RCC 7860 (cell line): ENCODE results near the gene MAGIX.

Experiments
- DNase-seq: peaks from one replicate; pipeline ENCODE4 v3.0.0-alpha.2; 2015; ENCODE audit warnings: low spot score
- FAIRE-seq: peaks from 2 replicates; lab custom pipeline; 2012; peaks lifted over from hg19 to GRCh38; lab: Jason Lieb, UNC

The MAGIX gene

GRCh38 chrX:49179358-49179757 lies 16.8 kb downstream of the MAGIX start:
- no peak for DNase-seq
- FAIRE-seq: no peak

GRCh38 chrX:49183701-49184281 lies 21.2 kb downstream of the MAGIX start:
- no peak for DNase-seq
- no peak for FAIRE-seq

GRCh38 chrX:49184294-49185281 lies 22.0 kb downstream of the MAGIX start:
- FAIRE-seq (peak; percentile 92), DNase-seq (peak; percentile 88)

GRCh38 chrX:49186125-49187027 lies 23.8 kb downstream of the MAGIX start, which contains the start of gene PRICKLE3:
PRICKLE3 (minus strand) TSS chrX:49186373; CDS start chrX:49186297, 76 bp downstream.
- peak; percentile 56 for DNase-seq
- FAIRE-seq: no peak

GRCh38 chrX:49187028-49187394 lies 24.5 kb downstream of the MAGIX start:
- DNase-seq (no peak), FAIRE-seq (no peak)

- no peak for DNase-seq
- FAIRE-seq: no peak
Observed at GRCh38 chrX:49187526-49187925, 25.0 kb downstream of the MAGIX start.

GRCh38 chrX:49188468-49189076 lies 26.0 kb downstream of the MAGIX start:
- FAIRE-seq: no peak
- DNase-seq: no peak

GRCh38 chrX:49189606-49190005 lies 27.0 kb downstream of the MAGIX start:
- FAIRE-seq (no peak), DNase-seq (no peak)

GRCh38 chrX:49190821-49191573 lies 28.4 kb downstream of the MAGIX start:
- DNase-seq (peak; percentile 99), FAIRE-seq (peak; percentile 99)

GRCh38 chrX:49191574-49192011 lies 29.0 kb downstream of the MAGIX start:
- no peak for DNase-seq

GRCh38 chrX:49192722-49193328 lies 30.3 kb downstream of the MAGIX start:
- FAIRE-seq: peak; percentile 11
- no peak for DNase-seq

More at GRCh38 chrX:49191574-49192011, 29.0 kb downstream of the MAGIX start:
- FAIRE-seq: no peak

GRCh38 chrX:49193542-49193964 lies 31.0 kb downstream of the MAGIX start:
- DNase-seq (no peak), FAIRE-seq (no peak)

- DNase-seq: no peak
- no peak for FAIRE-seq
Observed at GRCh38 chrX:49197543-49198087, 35.1 kb downstream of the MAGIX start.

GRCh38 chrX:49198540-49199314 lies 36.2 kb downstream of the MAGIX start:
- FAIRE-seq (no peak), DNase-seq (no peak)

- DNase-seq (no peak), FAIRE-seq (no peak)
Observed at GRCh38 chrX:49199315-49199595, 36.7 kb downstream of the MAGIX start.

GRCh38 chrX:49199906-49200771 lies 37.6 kb downstream of the MAGIX start, which contains the start of gene SYP:
SYP (minus strand) TSS chrX:49200193; CDS start chrX:49200186, 7 bp downstream.
- DNase-seq (peak; percentile 65), FAIRE-seq (no peak)

GRCh38 chrX:49202022-49202421 lies 39.5 kb downstream of the MAGIX start:
- DNase-seq (no peak), FAIRE-seq (no peak)
